ENCODE results near the gene BATF2.

GRCh38 chr11:64999478-64999877 lies 2.7 kb upstream of the BATF2 start:
- TF ChIP-seq POLR2A (IDR thresholded peaks at IDR 0.05) = no peak
- TF ChIP-seq CTCF (IDR thresholded peaks at IDR 0.05) = no peak

Measured in vagina (tissue), 2 donors.